Measurements from ENCODE around the gene DFFB.

The DFFB gene

GRCh38 chr1:3831689-3832088 is 25.6 kb upstream of the DFFB start:
- TF ChIP-seq CTCF (IDR thresholded peaks at IDR 0.05; ENCODE audit: low read depth, low read length): no peak
- H3K4me3 ChIP-seq (ENCODE audit: low read depth, low read length): no peak overlapping the region

- no peak overlapping the region for H3K4me3 ChIP-seq (ENCODE audit: low read depth, low read length)
- no peak for TF ChIP-seq CTCF (IDR thresholded peaks at IDR 0.05; ENCODE audit: low read depth, low read length)
Observed at GRCh38 chr1:3834701-3835100, 22.6 kb upstream of the DFFB start.

- no peak for TF ChIP-seq CTCF (IDR thresholded peaks at IDR 0.05; ENCODE audit: low read depth, low read length)
- H3K4me3 ChIP-seq (ENCODE audit: low read depth, low read length): no peak overlapping the region
Observed at GRCh38 chr1:3836421-3836820, 20.9 kb upstream of the DFFB start.

- no peak for TF ChIP-seq CTCF (IDR thresholded peaks at IDR 0.05; ENCODE audit: low read depth, low read length)
- H3K4me3 ChIP-seq (ENCODE audit: low read depth, low read length): no peak overlapping the region
Observed at GRCh38 chr1:3837200-3837599, 20.1 kb upstream of the DFFB start.

- no peak for TF ChIP-seq CTCF (IDR thresholded peaks at IDR 0.05; ENCODE audit: low read depth, low read length)
- no peak overlapping the region for H3K4me3 ChIP-seq (ENCODE audit: low read depth, low read length)
Observed at GRCh38 chr1:3837685-3838084, 19.6 kb upstream of the DFFB start.

- no peak for TF ChIP-seq CTCF (IDR thresholded peaks at IDR 0.05; ENCODE audit: low read depth, low read length)
- no peak overlapping the region for H3K4me3 ChIP-seq (ENCODE audit: low read depth, low read length)
Observed at GRCh38 chr1:3838788-3839187, 18.5 kb upstream of the DFFB start.

- no peak for TF ChIP-seq CTCF (IDR thresholded peaks at IDR 0.05; ENCODE audit: low read depth, low read length)
- H3K4me3 ChIP-seq (ENCODE audit: low read depth, low read length): no peak overlapping the region
Observed at GRCh38 chr1:3841491-3841890, 15.8 kb upstream of the DFFB start.
